ENCODE results near the gene IDI1.
"Not testable (repeated sequence)": the region's sequence is repeated elsewhere in the genome, so short reads cannot be mapped to it uniquely, and the experiment has no call there.

Gene IDI1

DNA sequence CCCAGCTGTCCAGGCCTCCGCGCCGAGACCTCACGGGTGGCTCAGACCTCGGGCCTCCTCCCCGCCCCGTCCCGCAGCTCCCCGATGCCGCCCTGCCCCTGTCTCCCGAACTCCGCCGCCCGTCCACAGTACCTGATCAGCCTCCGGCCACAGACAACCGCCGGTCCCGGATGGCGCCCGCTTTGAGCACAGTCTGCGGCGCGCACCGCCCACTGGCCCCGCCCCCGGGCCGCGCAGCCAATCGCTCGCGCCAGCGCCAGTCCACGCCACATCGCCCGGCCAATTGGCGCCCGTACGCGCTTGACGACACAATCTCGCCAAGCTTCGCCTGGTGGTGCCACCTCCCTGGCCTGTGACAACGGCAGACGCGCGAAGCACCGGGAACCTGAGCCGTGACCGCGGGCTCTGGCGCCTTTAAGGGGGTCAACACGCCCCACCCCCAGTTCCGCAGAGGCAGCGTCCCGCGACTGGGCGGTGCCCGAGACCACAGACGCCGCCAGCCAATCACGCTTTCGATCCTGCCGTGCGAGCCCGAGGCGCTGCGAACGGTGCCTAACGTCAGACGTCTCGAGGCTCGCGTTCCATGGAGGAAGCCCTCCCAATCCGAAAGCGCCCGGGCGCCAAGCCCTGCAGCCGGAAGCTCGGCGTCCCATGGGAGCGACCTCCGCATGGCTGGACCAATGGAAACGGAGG lies at the start of gene IDI1:
Gene IDI1 (minus strand): TSS at position 388 of the 693 bp plus-strand sequence. CDS start 116 bp downstream, at position 272.
- DNase-seq = peak; percentile 97 to 100

DNA sequence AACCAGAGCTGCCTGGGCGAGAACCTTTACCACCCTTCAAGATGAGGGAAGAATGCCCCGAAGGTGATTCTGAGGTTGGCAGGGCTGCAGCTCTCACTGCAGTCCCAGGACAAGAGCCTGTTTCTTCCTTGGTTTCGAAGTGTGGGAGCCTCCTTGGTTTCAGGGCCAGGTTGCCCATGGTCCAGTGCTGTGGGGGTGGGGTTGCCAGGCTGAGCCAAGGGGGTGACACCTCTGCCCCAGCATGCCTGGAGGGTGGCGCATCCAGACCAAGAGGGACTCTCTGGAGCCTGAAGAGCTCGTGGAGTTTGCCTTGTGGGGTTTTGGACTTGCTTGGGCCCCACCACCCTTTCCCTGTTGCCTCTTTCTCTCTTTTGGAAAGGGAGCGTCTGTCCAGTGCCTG lies 48.5 kb upstream of the IDI1 start:
- DNase-seq = no peak

DNA sequence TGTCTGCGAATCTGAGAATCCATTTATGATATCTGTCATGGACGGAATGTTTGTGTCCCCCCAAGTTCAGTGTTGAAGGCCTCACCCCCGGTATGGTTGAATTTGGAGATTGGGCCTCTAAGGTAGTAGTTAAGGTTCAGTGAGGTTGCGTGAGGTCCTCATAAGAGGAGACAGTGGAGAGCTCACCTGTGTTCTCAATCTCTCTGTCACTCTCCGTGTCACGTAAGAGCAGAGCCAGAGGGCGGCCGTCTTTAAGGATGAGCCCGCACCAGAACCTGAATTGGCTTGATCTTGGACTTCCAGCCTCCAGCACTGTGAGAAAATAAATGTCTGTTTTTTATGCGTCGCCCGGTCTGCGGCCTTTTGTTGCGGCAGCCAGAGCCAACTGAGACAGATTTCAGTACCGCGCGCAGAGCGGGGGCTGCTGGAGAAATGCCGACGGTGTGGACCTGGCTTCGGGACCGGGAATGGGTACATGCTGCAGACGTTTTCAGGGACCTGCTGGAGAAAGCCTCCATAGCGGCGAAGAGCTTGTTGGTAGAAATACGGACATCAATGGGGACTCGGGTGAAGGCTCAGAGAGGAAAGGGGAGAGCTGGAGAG lies 47.5 kb upstream of the IDI1 start:
- no peak for DNase-seq

DNA sequence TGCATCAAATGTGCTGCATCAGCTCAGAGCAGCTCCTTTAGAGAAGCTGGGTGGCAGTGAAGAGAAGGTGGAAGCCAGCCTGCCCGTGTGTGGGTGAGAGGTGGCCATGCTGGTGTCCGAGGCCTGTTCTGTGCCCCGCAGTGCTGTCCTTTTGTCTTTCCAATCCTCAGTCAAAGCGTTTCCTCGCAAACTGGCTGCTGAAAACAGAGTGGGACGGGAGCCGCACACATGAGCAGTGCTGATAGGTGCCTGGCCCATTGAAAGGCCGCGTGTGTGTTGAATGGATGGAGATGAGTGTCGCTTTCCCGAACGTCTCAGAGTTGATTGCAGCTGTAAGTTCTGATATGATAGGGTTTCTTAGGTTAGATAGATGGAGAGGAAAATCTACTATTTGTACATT lies 46.6 kb upstream of the IDI1 start:
- no peak for DNase-seq

DNA sequence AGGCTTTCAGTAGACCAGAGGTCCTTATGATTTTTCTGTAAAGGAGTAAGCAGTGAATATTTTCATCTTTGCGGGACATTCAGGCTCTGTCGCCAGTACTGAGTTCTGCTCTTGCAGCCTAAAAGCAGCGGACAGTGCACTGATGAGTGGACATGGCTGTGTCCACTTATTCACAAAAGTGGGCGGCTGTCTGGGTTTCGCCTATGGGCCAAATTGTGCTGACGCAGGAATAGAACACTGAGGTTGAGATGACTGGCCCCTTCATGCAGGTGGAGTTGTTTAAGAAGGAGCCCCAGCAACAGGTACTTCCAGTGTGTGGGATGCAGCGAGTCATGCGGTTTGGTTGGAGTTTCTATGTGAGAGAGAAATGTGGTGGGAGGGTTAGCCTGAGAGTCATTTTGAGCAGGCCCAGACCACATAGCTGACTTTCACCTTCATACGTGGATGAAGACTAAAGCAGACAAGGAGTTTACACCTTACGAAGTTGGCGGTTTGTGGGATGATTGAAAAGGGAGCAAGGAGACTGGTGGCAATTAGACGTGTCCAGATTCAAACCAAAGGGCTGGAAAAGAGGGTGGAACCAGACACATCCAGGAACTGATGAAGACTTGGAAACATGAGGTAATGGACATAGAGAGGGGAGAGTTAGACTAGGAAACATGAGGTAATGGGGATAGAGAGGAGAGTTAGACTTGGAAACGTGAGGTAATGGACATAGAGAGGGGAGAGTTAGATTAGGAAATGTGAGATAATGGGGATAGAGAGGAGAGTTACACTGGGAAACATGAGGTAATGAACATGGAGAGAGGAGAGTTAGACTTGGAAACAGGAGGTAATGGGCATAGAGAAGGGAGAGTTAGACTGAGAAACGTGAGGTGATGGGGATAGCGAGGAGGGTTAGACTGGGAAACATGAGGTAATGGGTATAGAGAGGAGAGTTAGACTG lies 45.5 kb upstream of the IDI1 start:
- DNase-seq = no peak

GRCh38 chr10:1093696-1094095 lies 44.8 kb upstream of the IDI1 start:
- DNase-seq = no peak

- DNase-seq = no peak
These were observed 41.8 kb upstream of the IDI1 start for GRCh38 chr10:1090696-1091095.

DNA sequence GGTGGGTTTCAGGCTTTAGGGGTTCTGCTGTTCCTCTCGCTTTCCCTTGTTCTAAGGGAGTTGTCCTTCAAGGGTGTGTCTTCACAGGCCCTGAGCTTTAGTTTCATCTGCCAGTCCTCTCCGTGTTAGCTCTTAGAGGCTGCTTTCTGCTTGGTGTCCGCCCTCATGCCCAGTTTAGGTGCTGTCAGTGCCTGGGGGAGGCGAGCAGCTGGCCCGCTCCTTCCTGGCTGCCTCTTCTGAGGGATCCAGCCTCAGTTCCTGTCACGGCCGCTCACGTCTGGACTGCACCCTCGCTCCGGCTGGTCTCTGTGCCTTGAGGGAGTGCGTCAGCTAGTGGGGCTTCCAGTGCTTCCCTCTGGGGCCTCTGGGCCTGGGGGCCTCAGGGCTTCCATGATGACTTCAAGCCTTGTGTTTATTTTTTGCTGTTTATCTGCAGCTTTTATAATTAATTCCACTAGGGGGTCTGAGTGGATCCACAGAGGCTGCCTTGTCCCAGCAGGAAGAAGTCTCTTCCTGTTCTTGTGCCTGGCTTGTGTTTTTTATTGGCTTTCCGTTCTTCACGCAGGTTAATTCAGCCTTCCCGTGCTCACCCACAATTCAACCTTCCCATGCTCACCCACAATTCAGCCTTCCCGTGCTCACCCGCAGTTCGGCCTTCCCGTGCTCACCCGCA lies 40.2 kb upstream of the IDI1 start:
- DNase-seq = no peak

- DNase-seq = no peak
These were observed 37.9 kb upstream of the IDI1 start for GRCh38 chr10:1086787-1087186.

DNA sequence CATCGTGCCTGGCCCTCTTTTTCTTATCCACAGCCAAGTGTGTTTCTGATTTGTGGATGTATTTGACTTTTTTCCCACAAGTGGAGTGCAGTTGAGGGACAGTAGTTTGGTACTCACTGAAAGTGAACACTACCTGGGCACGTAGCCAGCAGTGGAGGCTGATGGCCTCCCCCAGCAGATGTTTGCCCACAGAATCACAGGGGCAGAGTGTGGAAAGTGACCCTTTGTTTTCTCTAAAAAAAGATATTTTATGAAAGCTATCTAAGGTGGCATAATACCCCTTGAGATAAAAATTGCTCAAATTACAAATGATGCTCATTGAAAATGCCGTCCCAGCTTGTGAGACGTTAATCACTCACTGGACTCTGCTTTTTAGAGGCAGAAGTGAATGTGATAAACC lies 36.3 kb upstream of the IDI1 start:
- DNase-seq = no peak

DNA sequence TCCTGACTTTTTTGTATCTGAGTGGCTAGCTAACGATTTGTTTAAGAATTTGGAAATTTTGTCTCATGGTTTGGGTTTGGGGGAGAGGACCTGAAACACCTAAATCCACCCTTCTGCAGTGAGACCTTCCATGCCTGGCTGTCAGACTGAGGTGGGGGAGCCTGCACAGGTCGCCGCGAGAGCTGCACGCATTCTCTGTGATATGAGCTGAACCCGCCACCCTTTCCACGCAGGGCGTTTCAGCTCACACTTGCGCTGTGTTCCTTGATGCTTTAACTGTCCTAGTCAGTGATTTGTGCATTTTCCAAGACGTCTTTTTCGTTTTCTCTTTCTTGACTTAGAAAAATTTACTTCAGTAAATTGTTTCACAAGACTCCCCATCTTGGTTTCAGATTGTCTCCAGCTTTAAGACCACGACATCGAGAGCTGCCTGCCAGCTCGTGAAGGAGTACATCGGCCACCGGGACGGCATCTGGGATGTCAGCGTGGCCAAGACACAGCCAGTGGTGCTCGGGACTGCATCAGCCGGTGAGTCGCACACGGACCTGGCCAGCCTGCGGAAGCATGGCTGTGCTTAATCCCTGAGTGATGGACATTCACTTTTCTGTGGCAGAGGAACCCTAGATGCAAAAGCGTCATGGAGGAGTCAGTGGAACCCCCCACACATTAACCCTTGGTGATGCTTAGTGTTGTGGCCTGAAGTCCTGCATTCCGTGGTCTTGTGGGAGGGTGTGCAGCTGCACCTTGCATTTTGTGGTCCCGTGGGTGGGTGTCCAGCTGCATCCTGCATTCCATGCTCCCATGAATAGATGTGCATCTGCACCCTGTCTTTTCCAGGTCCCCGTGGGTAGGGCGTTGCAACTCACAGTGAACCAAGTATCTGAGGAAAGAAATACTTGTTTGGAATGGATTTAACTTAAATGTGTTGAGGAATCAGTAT lies 35.4 kb upstream of the IDI1 start:
- DNase-seq = no peak

DNA sequence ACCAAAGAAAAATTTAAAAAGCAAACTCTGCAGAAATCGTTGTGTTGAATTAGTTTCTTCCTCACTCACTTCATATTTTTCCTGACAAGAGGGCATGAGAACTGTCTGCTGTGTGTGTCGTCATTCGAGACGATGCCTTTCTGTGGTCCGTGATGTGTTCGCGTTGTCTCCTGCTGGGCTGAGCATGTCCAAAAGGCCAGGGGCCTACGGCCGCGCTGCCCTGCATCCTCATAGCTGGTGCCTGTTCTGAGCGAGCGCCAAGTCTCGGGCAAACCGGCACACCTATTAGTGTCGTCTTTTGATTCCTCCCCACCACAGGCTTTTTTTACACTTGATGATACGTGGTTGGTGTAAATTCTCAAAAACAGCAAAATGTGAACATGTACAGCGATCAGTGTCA lies 34.7 kb upstream of the IDI1 start:
- no peak for DNase-seq

- DNase-seq = no peak
These were observed 29.7 kb upstream of the IDI1 start for GRCh38 chr10:1078668-1079067.

DNA sequence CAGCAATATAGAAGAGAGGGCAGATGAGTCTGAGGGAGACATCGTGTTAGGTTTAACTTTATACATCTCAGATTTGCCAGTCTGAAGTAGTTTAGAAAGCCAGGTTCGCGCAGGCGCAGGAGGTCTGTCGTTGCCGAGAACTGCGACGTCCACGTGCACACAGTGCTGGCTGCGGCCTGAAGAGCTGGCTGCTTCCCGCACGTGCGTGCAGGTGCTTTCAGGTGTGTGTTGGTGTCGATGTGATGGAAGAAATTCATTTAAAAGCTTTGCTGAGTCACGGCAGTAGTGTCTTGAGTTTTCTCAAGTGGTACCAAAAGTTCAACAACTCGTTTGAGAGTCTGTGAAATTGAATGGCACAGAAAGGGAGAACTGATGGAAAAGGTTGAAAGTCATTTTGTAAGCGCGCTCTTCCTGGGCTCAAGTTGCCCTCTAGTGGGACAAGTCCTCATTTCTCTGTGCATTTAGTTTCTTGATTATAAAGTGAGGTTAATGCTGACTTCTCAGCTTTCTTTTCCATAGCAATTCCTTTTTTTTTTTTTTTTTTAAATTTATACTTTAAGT lies 25.9 kb upstream of the IDI1 start:
- DNase-seq = no peak

- no peak for DNase-seq
These were observed 25.3 kb upstream of the IDI1 start for GRCh38 chr10:1074052-1074747.

- DNase-seq = no peak
These were observed 22.0 kb upstream of the IDI1 start for GRCh38 chr10:1070919-1071318.

- DNase-seq = no peak
These were observed 19.8 kb upstream of the IDI1 start for GRCh38 chr10:1068380-1069361.

- DNase-seq = not testable (repeated sequence)
These were observed 17.8 kb upstream of the IDI1 start for GRCh38 chr10:1066734-1067133.

DNA sequence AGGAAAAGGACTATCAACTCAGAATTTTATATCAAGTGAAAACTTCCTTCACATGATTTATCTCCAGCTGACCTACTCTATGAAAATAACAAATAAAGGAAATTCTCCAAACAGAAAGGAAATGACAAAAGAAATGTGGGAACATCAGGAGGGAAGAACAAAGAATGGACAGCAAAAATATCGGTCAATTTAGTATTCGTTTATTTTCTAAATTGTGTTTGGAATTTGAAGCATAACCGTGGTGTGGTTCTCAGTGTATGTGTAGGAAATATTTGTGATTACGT lies 16.0 kb upstream of the IDI1 start:
- DNase-seq = no peak

Data from NCI-H446 (cell line).